ENCODE results near the gene RASAL2. TPM values are rescaled to one million over a fixed set of nuclear protein-coding genes. Genes with fewer than 3 reads are reported as not detected.

Gene RASAL2
- total and polyA plus RNA-seq, 2 of the 13 experiments (the other 11 are each of a cell fraction or from before 2014, with no cell fraction given), result 5.4 to 5.9 TPM

GRCh38 chr1:178361847-178362246, 267.9 kb downstream of the RASAL2 start (continued):
- TF ChIP-seq ZSCAN20 (CRISPR knock-in tag; IDR thresholded peaks at IDR 0.05; ENCODE audit: borderline replicate concordance) (no peak), PCBP2 (optimal IDR thresholded peaks at IDR 0.05; ENCODE audit: low read depth, low read length, poor library complexity, severe bottlenecking) (no peak), STAG1 (CRISPR knock-in tag; IDR thresholded peaks at IDR 0.05) (0 out of 2 replicates have a peak, but pooled peaks have one; percentile 17), PLRG1 (conservative IDR thresholded peaks at IDR 0.05) (no peak), FOXA1 (IDR thresholded peaks at IDR 0.05) (no peak), FOXA1 (CRISPR knock-in tag; IDR thresholded peaks at IDR 0.05) (no peak), SATB2 (CRISPR knock-in tag; IDR thresholded peaks at IDR 0.05) (no peak), HOXA3 (CRISPR knock-in tag; IDR thresholded peaks at IDR 0.05) (no peak), ZBTB39 (CRISPR knock-in tag; IDR thresholded peaks at IDR 0.05) (no peak), ZFX (CRISPR knock-in tag; IDR thresholded peaks at IDR 0.05; ENCODE audit: low read depth) (0 out of 2 replicates have a peak, but pooled peaks have one; percentile 24)

GRCh38 chr1:178362747-178363146, 268.8 kb downstream of the RASAL2 start:
- Histone ChIP-seq H3K4me2 (ENCODE audit: low read depth, low read length) (no peak overlapping the region), H3K9ac (ENCODE audit: insufficient read depth, low read depth, low read length) (no peak overlapping the region), H3K27ac (ENCODE audit: extremely low read length, insufficient read depth, low read length) (no peak overlapping the region), H3K4me1 (ENCODE audit: insufficient read depth, low read length) (peaks cover 7% of the 10 kb centered on the region), H2AFZ (ENCODE audit: low read length) (no peak overlapping the region), H3K79me2 (ENCODE audit: insufficient read depth, low read length) (no peaks in the 10 kb centered on the region), H3K36me3 (replicated peaks in 1 of 2; ENCODE audit: control insufficient read depth in 1 of 2, insufficient read depth in 2 of 2, low read length in 2 of 2) (no peaks in the 10 kb centered on the region), H3K9me3 (ENCODE audit: low read length) (no peaks in the 10 kb centered on the region), H3K27me3 (ENCODE audit: control insufficient read depth in 1 of 2, insufficient read depth in 2 of 2, low read length in 2 of 2) (no peaks in the 10 kb centered on the region), H4K20me1 (ENCODE audit: insufficient read depth, low read length) (no peaks in the 10 kb centered on the region), H3K4me3 (replicated peaks in 1 of 3; ENCODE audit: insufficient read depth in 1 of 3, low read depth in 2 of 3, low read length in 3 of 3) (no peak overlapping the region)
- 96% methylated on average over 4 of the region's 4 CpGs for WGBS (ENCODE audit: low lambda C conversion rate)
- BruUV-seq (replicated peaks), result no TSS peak
- ATAC-seq (no peak), FAIRE-seq (no peak), DNase-seq (ENCODE audit: low spot score) (no peak)
- in situ Hi-C loops (cut with HindIII; ENCODE audit: extremely low pct_ligation_motif_present, low pct_unique_long_range_greater_than_20kb), result no loop called here
- intact Hi-C loops (cut with micrococcal nuclease; ENCODE audit: unreplicated experiment), result loop anchor here (10.0 kb wide), 1 partner anchor 92 kb away; no protein-coding TSS in a partner anchor
- TF ChIP-seq ZNF180 (CRISPR knock-in tag; IDR thresholded peaks at IDR 0.05; ENCODE audit: borderline replicate concordance, low read depth) (no peak), TGIF2 (CRISPR knock-in tag; IDR thresholded peaks at IDR 0.05) (no peak), ZKSCAN8 (CRISPR knock-in tag; IDR thresholded peaks at IDR 0.05; ENCODE audit: borderline replicate concordance) (no peak), PITX1 (CRISPR knock-in tag; IDR thresholded peaks at IDR 0.05) (no peak), ZNF616 (CRISPR knock-in tag; IDR thresholded peaks at IDR 0.05; ENCODE audit: low read depth) (no peak), ZNF282 (IDR thresholded peaks at IDR 0.05; ENCODE audit: partially characterized antibody) (no peak), BORCS8-MEF2B (CRISPR knock-in tag; IDR thresholded peaks at IDR 0.05) (no peak), ZNF264 (CRISPR knock-in tag; IDR thresholded peaks at IDR 0.05) (no peak), HNRNPK (IDR thresholded peaks at IDR 0.05; ENCODE audit: low read depth, low read length, poor library complexity, severe bottlenecking) (no peak)
- TF ChIP-seq, protein P1, sequence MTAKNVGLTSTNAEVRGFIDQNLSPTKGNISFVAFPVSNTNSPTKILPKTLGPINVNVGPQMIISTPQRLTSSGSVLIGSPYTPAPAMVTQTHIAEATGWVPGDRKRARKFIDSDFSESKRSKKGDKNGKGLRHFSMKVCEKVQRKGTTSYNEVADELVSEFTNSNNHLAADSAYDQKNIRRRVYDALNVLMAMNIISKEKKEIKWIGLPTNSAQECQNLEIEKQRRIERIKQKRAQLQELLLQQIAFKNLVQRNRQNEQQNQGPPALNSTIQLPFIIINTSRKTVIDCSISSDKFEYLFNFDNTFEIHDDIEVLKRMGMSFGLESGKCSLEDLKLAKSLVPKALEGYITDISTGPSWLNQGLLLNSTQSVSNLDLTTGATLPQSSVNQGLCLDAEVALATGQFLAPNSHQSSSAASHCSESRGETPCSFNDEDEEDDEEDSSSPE (CRISPR knock-in tag; IDR thresholded peaks at IDR 0.05), result no peak
- TF ChIP-seq, protein P2, sequence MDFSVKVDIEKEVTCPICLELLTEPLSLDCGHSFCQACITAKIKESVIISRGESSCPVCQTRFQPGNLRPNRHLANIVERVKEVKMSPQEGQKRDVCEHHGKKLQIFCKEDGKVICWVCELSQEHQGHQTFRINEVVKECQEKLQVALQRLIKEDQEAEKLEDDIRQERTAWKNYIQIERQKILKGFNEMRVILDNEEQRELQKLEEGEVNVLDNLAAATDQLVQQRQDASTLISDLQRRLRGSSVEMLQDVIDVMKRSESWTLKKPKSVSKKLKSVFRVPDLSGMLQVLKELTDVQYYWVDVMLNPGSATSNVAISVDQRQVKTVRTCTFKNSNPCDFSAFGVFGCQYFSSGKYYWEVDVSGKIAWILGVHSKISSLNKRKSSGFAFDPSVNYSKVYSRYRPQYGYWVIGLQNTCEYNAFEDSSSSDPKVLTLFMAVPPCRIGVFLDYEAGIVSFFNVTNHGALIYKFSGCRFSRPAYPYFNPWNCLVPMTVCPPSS (IDR thresholded peaks at IDR 0.05), result no peak
- POLR2A ChIA-PET, result no interaction called here
- CTCF ChIA-PET (ENCODE audit: low intra/inter-chr PET ratio, low total read pairs), result no interaction called here

Data from HepG2 (cell line).